HUDEP-2 (cell line): ENCODE measurements around the gene ATXN2.

Experiments used
- DNase-seq, 76 experiments: peaks; one replicate each; lab custom pipeline; 2025; ENCODE audit not compliant: unreplicated experiment in 76 of 76; lab: John Stamatoyannopoulos, UW

The ATXN2 gene

DNA sequence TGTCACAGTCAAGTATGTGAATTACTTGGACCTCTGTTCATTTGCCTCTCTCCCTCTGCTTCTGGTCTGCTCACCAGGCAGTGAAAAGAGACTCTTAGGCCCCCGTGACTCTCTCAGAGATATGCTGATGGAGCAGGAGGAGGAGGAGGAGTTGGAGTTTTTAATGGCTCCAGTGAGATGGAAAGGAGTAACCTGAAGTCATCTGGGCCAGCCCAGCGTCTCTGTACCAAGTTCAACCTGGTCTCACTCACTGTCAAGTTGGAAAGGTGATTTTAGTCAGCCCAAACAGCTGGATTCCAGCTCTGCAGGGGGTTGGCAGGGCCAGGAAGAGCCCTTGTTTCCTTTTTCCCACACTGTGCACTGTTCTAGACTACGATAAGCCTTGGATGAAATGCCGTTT, 144.8 kb downstream of the ATXN2 start:
- no peak for DNase-seq

DNA sequence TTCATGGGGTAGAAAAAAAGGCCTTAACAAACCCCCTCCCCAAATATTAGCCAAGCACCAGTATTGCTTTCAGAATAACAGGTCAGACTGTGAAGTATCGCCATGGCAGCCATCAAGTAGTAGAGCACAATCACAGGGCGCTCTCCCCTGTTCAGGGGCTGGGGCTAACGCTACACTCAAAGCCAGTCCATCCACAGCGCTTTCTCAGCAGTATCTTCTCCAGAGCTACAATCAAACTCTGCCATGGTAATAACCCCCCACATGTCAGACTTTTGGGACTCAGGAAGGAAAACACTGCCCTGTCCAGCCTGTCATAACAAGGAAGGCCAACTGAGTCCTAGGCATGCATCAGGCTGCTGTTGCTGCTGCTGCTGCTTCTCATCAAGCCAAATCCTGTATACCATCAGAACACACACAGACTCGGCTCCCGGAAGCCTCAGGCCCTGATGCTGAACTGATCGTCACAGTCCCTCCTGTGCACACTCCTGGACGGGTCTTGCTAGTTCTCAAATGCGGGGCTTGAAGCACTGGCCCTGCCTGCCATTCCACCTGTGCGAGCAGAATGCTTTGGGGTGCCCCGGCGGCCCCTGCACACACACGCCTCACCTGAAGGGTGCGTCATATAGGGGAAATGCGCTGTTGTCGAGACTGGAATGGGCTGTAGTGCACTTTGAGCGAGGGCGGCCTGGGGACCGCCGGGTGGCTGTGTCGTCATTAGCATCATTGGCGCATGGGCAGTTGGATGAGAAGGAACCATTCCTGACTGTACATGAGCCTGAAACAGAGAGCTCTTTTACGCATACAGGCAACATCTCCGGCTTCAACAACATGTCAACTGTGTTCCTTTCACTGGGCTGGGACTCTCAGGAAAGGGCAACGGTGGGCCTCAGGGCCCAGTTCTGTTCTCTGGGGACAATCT, 145.8 kb downstream of the ATXN2 start:
- DNase-seq = no peak

DNA sequence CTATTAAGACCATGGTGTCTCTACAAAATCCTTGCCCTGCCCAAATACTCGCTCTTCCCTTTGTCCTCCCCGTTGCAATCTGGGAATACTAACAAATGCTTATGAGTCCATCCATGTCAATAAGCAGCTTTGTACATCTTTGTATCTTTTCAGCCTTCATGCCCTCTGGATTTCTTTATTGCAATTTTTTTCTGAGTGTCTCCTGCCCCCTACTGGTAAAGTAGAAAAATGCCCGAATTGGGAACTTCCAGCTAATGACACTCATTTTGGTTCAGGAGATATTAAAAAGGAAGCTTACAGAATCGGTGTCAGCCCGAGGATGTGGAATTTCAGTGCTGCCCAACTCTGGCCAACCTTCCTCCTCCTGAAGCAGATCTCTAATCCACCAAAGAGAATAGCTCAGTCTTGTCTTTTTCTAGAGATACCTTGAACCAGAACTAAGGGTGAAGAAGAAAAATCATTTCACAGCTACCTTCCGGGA, 147.4 kb downstream of the ATXN2 start:
- peak in 29 of 76 experiments; percentile 14 to 61 (median 39) for DNase-seq

DNA sequence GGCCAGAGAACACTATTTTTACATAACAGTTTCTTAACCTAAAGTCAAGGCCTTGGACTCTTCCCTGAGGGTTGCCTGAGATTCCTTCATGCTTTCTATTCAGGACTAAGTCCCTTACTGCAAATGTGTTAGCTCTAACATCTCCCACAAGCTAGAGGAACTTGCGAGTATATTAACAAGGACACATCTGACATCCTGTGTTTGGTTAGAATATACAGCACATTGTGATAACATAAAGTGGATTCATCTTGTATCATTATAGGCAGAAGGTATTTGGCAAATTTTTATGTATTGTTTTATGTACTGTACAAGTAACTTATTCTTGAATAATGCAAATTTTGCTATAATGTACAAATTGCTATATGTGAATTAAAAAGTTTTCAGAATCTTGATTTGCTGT, 147.9 kb downstream of the ATXN2 start:
- DNase-seq = no peak

DNA sequence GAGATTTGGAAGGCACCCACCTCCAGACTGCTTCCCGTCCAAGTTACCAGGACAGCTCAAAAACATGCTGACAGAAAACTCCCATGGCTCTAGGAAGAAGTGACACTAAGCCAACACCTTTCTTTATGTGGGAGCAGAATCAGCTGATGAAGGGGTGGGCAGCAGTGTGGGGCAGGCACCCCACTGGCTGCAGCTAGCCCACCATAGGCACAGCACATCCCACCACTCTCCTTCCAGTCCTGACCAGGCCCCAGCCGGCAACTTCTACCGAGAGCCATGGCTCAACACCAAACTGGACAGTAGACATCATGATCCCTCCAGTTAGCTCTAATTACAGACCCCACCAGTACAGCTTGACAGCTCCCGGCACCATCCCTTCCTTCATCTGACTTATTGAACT, 148.4 kb downstream of the ATXN2 start:
- DNase-seq = no peak

DNA sequence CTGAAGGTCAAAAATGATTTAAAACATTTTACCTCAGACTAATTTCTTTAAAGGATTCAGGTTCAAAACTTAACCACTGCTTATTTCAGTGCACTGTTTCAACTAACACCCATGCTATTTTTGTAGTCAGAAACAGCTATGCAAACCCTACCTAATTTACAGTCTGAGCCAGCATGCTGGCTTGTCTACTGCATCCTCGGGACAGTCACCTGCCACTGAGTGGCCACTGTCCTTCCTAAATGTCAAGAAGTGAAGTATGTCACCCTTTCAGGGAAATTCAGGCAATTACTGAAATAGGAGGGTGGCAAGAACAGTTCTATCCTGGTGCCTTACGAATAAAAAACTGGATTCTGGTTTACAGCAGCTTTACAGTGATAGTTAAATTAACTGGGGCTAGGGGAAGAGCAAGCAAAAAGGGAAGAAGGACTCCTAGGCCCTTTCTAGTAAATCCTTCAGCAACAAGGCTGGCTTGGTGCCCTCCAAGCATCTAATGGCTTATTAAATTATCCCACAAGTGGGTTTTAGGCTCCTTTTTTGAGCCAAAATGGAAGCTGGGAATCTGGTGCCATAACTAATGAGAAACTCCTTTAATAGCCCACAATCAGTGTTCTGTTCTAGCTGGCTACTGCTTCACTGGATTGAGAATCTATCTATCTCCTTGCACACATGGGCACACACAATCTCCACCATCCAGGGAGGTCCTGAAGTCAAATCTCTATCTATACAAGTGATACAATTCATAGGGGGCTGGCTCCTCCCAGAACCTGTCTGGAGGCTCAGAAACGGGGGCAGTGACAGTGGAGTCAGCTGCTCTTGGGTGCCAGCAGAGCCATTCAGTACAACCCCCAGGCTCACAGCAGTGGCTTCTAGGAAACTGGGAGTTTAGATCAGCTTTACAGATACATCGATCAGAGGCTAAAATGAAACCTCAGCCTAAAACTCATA, 150.0 kb downstream of the ATXN2 start:
- peak in 28 of 76 experiments; percentile 13 to 57 (median 24) for DNase-seq

DNA sequence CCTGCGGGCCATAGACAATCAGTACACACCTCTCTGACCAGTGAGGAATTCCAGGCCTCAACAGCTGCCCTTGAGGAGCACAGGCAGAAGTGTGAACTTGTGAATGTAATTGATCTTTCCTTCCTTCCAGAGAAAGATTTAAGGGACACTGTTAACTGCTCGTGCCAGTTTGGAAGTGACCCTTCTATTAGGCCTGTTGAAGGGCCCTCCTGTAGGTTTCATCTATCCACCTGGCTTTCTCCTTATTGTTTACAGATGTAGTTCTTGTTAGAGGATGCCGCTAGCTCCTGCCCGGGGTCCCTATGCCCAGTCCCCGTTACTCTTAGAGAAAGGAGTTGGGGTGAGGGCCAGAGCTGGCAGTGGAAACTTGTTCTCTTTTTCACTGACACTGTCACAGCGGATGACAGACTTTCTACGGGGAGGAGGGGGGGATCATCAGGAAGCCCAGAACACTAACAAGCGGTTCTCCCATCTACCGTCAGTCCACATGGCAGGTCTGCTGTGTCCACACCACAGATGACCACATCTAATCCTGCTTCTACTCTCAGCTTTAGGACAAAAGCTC, 150.8 kb downstream of the ATXN2 start:
- no peak for DNase-seq

DNA sequence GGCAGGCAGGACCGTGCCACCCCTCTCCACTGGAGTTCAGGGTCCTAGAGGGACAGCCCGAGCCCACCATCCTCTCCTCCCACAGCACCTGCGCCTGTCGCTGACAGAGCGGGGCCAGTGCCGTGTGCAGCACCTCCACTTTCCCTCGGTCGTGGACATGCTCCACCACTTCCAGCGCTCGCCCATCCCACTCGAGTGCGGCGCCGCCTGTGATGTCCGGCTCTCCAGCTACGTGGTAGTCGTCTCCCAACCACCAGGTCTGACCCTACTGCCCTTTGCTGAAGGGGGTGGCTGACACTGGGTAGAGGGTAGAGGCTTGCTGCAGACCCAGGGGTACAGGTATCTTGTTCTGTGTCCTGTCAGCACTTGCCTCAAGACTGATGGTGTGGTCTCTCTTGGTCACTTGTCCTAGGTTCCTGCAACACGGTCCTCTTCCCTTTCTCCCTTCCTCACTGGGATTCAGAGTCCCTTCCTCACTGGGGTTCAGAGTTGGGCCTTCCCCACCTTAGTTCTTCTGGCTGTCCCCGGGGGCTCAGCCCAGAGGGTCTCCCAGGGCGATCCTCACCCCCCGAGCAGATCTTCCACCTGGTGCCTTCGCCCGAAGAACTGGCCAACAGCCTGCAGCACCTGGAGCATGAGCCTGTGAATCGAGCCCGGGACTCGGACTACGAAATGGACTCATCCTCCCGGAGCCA, 151.4 kb downstream of the ATXN2 start:
- DNase-seq = no peak

DNA sequence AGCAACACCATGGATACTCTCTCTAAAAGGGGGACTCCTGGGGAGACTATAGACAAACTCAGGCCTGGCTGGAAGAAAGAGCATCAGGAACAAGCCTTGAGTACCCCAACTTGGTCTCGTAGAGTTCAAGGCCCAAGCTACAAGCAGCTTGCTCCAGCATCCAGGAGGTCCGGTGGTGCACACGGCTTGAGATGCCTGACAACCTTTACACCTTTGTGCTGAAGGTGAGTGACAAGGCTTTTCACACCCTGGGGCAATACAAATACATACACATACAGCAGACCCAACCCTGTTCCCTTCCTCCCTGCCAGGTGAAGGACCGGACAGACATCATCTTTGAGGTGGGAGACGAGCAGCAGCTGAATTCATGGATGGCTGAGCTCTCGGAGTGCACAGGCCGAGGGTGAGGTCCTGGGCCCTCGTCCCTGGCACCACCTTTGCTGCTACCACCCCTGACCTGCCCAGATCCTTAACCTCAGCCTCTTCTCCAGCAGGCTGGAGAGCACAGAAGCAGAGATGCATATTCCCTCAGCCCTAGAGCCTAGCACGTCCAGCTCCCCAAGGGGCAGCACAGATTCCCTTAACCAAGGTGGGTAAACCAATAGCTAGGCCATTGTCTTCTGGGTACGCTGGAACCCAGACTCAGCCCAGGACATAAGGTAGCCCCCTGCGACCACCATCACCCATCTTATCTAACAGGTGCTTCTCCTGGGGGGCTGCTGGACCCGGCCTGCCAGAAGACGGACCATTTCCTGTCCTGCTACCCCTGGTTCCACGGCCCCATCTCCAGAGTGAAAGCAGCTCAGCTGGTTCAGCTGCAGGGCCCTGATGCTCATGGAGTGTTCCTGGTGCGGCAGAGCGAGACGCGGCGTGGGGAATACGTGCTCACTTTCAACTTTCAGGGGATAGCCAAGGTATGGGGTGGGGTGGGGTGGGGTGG, 152.2 kb downstream of the ATXN2 start:
- no peak for DNase-seq

DNA sequence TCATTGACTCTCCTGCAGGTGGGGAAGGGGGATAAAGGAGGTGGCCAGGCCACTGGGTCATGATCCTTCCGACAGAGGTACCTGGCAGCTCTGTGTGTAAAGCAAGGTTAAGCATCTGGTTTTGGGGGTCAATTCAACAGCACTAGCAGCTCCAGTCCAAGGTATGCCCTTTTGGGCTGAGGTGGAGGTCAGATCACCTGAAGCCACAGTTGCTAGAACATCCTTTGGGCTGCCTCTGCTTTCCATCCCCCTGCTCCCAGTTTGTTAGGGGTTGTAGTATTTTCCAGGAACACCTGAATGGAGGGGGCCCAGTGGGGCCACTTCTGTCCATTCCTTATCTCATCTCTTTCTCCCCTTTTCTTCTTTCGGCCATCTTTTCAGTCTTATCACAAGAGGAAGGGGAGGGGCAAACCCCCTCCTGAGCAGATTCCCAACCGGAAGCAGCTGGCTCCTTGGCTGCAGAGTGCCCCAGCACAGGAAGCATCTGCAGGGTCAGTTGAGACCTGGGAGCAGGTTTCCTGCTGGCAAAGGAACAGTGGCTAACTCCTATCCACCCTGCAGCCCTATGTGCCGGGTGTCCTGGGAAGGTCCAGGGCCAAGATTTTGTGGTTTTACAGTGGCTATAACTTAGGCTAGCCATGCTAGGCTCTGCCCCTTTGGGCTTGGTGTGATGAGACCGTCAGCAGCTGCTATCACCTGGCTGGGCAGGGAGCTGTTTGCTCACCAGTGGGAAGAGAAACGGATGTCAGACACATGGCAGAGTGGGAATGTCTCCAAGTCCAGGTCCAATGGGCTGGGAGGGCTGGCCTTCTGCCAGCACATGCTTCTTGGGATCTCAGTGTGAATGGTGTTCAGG, 153.2 kb downstream of the ATXN2 start:
- no peak for DNase-seq

DNA sequence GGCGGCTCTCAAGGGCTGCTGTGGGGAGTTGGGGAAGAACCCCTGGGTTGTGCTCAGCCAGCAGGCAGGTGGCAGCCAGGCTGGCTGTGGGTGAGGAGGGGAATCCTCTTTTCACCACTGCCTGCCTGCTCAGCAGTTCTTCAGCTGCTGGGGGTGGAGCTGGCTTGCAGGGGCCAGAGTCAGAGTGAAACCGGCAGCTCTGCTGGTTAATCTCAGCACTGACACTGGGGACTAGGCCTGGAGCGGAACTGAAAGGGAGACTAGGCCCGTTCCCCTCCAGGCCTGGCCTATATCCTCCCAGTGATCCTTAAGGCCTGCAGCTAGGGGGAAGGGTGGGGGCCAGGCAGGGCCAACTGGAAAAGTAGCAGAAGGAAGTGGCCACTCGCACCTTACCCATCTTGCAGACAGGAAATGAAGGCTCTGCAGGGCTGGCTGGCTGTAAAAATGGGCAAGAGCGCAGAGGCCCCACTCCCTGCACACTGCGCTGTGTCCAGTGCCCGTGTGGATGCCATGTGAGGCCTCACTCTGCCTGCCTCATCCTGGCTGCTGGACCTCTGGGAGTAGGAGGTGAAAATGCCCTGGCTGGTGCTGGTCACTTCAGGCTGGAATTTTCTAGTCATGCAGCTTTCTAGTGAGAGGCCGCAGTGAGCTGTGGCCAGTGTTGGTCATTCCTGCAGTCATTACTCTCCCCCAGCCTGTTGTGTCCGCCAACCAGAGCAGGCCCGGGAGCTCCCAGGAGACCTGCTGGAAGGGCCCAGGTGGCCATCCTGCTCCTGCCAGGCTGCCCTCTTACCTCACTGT, 154.0 kb downstream of the ATXN2 start:
- no peak for DNase-seq

DNA sequence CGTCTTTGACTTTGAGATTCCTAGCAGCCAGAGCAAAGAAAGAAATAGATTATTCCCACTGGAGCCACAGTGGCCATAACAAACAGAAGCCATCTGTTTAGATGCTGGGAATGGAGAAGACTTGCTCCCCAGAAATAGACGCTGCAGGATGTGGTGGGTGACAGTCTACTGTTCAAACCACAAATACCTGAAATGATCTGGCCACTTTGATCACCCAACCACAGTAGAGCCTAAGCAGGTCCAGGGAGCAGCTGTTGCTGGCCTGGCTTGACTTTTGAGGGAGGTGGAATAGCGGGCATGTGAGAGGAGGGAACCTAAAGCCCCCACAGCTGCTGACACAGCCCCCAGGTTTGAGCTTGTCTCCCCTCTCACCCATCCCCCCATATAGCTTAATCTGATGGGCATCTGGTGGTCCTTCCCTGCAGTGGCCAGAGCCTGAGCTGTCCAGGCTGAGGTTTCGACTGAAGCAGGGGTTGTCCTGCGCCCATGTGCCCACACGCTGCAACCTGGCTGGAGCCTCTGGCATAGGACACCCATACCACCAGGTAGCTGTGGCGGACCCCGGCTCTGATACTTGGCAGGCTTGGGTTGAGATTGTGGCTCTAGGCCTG, 154.7 kb downstream of the ATXN2 start:
- no peak for DNase-seq

DNA sequence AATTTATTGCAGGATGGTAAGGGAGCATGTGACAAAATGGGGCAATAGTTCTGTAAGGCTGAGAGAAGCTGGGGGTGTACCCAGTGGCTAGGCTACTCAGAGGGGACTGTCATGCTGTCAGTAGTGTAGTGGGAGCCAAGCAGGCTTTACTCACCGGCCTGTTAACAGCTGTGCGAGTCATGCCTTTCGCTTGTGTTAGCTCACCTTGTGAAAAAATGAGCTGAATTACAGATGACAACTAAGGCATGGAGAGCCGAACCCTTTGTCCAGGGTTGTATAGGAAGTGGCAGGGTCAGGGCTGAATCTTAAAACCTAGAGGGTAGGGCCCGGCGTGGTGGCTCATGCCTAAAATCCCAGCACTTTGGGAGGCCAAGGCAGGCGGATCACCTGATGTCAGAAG, 155.5 kb downstream of the ATXN2 start:
- no peak for DNase-seq

DNA sequence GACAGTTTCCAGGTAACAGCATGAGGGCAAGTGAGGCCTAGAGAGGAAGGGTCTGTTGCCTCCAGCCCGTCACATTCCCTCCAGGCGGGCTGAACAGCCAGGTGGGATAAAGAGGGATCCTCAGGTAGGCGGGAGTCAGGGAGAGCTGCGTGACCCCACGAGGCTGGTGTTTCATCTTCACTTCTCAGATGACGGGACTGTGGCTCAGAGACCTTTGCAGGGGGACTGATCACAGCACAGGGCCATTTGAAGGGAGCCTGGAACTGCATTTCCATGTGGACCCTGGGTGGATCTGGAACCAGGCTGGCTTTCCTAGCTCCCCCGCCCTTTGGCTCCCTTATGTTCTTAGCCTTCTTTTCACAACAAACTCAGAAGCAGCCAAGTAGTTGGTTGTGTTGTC, 156.0 kb downstream of the ATXN2 start:
- DNase-seq = no peak

DNA sequence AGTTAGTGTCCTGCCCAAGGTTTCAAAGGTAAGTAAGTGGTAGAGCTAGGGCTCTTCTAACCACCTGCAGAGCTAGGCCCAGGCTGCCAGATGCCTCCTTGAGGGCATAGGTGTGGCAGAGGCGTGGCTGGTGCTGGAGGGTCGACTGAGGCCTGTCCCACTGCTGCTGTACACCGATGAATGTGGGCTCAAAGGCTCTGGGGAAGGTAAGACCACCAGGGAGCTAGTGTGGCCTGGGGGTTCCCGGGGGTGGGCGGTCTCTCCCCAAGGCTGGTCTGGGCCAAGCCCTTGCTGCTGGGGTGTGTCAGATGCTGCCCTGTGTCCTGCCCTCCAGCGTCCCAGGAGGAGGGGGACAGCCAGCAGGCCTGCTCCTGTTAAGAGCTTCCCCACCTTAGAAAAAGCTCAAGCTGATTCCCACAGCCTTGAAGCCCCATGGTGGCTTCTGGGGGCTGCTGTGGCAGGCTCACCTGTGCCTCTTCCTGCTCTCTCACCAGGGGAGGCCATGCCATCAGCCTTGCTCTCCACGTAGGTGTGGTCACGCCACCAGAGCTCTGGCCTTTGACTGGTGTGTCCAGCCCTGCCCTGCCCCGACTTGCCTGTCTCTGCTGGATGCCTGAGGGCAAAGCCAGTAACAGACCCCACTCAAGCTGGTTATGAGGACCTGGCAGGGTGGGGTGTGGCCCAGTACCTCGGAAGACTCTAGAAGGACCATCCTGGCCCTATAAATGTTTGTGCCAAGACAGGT, 156.6 kb downstream of the ATXN2 start:
- DNase-seq = no peak

DNA sequence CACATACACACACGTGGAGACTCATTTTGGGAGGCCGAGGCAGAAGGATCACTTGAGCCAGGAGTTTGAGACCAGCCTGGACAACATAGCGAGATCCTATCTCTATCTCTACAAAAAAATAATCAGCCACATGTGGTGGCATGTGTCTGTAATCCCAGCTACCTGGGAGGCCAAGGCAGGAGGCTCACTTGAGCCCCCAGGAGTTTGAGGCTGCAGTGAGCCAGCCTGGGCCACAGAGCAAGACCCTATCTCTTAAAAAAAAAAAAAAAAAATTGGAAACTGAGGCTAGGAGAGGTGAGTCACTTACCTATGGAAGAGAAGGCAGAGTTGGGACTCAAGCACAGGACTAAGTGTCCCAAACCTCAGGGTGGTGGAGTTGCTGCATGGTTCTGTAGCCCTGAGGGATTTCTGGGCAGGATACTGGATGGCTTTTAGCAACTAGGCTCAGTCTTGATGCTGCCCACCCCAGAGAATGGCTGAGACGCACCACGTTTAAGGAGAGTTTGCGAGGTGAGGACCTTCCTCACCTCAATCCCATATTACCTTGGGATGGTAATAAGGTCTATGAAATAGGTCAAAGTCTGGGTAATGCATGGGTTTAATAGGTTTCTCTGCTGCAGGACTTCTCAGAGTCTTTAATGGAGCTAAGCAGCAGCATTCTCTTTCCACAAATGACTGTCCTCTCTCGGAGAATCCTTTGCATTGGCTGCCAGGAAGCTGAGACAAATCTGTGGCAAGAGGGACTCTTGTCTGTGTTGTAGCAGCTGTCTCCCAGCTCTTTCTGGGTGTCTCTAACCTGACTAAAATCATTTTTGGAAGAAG, 157.8 kb downstream of the ATXN2 start:
- no peak for DNase-seq
